Erythroblast (primary cell): ENCODE results near the gene TMEM267.

Experiments
- GATA1 ChIP-seq: IDR thresholded peaks from 2 replicates; pipeline ENCODE4 v1.6.1; 2011; ENCODE audit warnings: low read depth, mild to moderate bottlenecking, control low read depth, low read length, moderate library complexity
- POLR2A ChIP-seq: IDR thresholded peaks from 2 replicates; pipeline ENCODE4 v1.6.1; 2011; ENCODE audit warnings: mild to moderate bottlenecking, low read length

- no peak for TF ChIP-seq POLR2A
- no peak for TF ChIP-seq GATA1
These were observed 71.5 kb downstream of the TMEM267 start, which contains the start of gene CCL28 for GRCh38 chr5:43412156-43412555.
